GM13976 (cell line): ENCODE data around the gene CERK.

Experiments used
- DNase-seq: peaks from one replicate; pipeline ENCODE4 v3.0.0; 2012; ENCODE audit warnings: low spot score
- in situ Hi-C: fragments of 300-500 bp; cut with MboI; formaldehyde crosslinking; loops from one replicate; pipeline ENCODE4 v1.12.0; 2022; ENCODE audit warnings: low sequenced_read_pairs, mixed read lengths, inconsistent platforms; ENCODE audit not compliant: unreplicated experiment
- TF ChIP-seq, protein P1 (sequence below): IDR thresholded peaks from 2 replicates; pipeline ENCODE4 v1.5.1; 2012; ENCODE audit warnings: borderline replicate concordance, mild to moderate bottlenecking; ENCODE audit not compliant: insufficient read depth; ENCODE audit errors: extremely low read depth, missing control alignments, control extremely low read depth

CERK gene

GRCh38 chr22:46746192-46746591 is 8.1 kb upstream of the CERK start:
- in situ Hi-C loops: no loop called here
- DNase-seq: no peak
- TF ChIP-seq, protein P1, sequence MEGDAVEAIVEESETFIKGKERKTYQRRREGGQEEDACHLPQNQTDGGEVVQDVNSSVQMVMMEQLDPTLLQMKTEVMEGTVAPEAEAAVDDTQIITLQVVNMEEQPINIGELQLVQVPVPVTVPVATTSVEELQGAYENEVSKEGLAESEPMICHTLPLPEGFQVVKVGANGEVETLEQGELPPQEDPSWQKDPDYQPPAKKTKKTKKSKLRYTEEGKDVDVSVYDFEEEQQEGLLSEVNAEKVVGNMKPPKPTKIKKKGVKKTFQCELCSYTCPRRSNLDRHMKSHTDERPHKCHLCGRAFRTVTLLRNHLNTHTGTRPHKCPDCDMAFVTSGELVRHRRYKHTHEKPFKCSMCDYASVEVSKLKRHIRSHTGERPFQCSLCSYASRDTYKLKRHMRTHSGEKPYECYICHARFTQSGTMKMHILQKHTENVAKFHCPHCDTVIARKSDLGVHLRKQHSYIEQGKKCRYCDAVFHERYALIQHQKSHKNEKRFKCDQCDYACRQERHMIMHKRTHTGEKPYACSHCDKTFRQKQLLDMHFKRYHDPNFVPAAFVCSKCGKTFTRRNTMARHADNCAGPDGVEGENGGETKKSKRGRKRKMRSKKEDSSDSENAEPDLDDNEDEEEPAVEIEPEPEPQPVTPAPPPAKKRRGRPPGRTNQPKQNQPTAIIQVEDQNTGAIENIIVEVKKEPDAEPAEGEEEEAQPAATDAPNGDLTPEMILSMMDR: no peak

DNA sequence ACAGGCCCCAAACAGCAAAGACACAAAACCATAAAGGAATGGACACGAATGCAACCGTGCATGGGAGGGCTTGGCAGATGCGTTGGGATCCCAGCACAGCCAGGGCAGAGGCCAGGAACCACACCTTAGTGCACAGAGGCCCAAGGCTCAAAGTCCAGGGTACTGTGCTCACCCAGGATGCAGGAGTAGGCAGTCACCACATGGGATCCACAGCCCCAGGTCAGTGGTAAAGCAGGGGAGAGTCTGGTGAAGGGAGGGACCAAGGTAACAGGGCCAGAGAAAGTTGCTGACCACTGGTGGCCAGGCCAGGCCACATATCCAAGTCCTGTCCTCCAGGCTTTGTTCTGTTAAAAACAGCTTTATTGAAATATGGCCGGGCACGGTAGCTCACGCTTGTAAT is 6.5 kb upstream of the CERK start:
- in situ Hi-C loops: no loop called here
- DNase-seq: no peak
- TF ChIP-seq, protein P1: no peak

DNA sequence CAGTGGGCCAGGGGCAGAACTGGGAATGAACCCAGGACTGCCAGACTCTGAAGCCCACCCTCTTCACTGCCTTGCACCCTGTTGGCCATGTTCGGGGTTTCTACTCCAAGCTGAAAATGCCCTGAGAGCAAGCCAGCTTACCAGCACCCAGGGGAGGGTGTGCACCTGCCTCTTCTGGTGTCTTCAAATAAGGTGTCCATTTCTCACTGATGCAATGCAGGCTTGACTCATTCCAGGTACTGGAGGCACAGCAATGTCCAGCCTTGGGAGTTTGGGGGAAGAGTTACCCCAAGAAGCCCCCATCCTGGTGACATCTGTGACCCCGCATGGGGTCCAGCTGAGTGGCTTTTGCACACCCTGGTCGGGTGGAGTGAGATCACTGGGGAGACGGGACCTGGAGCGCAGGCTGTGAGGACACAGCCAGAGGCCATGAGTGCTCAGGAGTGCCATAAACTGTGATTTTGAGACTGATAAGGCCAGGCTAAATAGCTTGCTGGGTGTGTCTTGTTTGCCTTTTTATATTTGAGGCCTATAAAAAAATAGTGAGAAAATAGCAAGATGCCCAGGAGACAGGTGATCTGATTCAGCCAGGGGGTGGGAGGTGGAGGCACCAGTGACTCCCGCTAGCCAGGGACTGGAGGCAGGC is 4.6 kb upstream of the CERK start:
- in situ Hi-C loops: no loop called here
- DNase-seq: no peak

DNA sequence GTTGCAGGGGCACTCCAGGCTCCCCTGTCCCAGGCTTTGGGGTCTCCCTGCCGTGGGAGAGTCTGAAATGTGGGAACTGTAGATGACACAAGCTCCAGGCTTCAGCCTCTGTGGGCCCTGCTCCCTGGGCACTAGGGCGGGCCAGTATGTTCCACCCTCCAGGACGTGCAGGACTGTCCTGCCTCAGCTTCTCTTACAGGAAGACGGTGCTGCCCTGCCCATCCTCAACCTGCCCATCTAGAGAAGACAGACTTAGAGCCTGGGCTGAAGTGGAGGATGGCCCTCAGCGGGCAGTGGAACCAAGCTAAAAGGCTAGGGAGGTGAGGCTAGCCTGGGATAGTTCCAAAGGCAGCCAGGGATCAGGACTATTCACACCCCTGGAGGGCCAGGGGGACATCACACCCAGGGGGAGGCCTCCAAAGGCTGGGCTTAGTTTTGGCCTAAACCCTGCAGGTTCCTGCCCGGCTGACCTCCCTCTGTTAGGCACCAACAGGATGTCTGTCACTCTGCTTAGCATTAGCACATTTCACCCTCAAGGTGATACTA is 4.0 kb upstream of the CERK start:
- DNase-seq: no peak
- in situ Hi-C loops: no loop called here

More for the DNA sequence above, 4.6 kb upstream of the CERK start:
- TF ChIP-seq, protein P1: no peak

DNA sequence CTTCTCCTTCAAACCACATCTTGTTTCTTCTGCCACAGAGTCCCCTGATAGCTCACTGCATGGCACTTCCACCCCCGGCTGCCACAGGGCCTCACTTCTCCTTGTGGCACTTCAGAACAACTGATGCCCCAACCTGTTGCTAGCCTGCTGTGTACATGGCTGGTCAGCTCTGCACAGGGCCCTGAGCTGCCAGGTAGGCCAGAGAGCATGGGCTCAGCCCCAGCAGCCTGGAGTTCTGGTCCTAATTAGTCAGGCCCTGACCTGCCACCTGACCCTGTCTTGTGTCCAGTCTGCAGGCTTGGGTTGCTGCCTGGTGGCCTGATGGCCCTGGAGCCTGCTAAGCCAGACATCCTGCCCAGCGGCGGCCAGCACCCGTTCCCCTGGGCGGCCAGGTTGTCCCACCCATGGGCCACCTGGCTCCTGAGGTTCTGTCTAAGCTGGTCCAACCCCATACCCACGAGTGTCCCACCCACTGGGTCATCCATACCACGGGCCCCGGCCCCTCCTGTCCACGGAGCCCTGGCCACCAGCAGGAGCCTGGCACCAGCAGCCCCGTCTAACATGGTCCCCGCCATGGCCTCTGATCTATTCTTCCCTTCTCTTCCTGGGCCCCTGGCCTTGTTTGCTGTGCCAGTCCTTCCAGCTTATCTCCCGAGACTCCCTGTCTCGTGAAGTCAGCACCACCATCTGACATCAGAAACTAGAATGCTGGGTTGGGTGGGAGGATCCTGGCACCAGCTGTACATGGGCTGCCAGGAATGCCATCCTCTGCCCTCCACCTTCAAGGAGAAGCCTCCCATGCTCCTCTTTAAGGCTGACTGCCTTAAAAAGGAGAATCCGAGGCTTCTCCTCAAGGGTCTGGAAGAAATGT is 3.1 kb upstream of the CERK start:
- in situ Hi-C loops: no loop called here
- TF ChIP-seq, protein P1: no peak
- no peak for DNase-seq

More for the DNA sequence above, 4.0 kb upstream of the CERK start:
- TF ChIP-seq, protein P1: no peak

DNA sequence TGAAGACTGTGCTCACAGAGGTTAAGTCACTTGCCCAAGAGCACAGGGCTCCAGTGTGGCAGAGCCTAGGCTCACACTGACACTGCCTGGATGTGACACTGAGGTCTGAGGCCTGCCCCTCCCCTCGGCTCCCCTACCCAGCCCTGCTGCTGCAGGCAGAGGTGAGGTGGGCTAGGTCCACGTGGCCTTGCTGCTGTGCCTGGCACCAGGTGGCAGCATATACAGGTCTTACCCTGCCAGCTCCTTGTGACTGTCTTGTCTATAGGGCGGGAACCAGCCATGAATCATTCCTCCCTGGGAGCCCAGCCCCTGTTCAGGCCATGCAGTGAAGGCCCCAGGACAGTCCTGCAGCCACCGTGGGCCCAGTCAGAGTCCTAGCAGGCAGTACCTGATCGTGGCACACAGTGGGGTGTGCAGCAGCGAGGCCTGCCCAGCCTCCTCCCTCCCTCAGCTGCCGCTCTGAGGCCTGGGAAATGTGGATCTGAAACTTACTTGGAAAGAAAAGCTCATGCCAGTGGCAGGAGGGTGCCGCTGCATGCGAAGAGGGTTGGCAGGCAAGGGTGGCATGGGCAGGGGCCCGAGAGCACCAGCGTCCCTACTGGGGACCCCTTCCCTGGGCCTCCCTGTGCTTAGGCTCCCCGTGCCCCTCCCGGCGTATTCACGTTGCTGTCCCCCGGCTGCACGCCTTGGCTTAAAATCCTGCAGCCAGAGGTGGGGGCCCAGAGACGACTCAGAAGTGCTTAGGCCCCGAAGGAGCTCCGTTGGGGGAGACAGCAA is 1.2 kb upstream of the CERK start:
- DNase-seq: no peak
- TF ChIP-seq, protein P1: peak; percentile 46

More for the DNA sequence above, 1.2 kb upstream of the CERK start:
- in situ Hi-C loops: no loop called here
